GM23248 (cell line): ENCODE data around the gene SMAD1. TPM values are rescaled to one million over a fixed set of nuclear protein-coding genes. Genes with fewer than 3 reads are reported as not detected.
"Not testable (repeated sequence)": the region's sequence is repeated elsewhere in the genome, so short reads cannot be mapped to it uniquely, and the experiment has no call there.

Experiments used
- DNase-seq: peaks from one replicate; pipeline ENCODE4 v3.0.0-alpha.2; 2015
- H2AFZ ChIP-seq: fragments of 200-600 bp; sonication (generic); 2 replicates; pipeline ENCODE4 v1.6.1; 2016; ENCODE audit warnings: antibody characterized with exemption
- H3F3A ChIP-seq: fragments of 200-600 bp; sonication (generic); 2 replicates; pipeline ENCODE4 v1.6.1; 2016; ENCODE audit warnings: mild to moderate bottlenecking, antibody characterized with exemption, mixed run types; ENCODE audit not compliant: insufficient read depth
- H3K27ac ChIP-seq: fragments of 200-600 bp; sonication (generic); 2 replicates; pipeline ENCODE4 v1.5.1; 2016; ENCODE audit warnings: mild to moderate bottlenecking
- H3K27me3 ChIP-seq: fragments of 200-600 bp; sonication (generic); replicated peaks from 2 replicates; pipeline ENCODE4 v1.6.1; 2016; ENCODE audit warnings: mild to moderate bottlenecking; ENCODE audit not compliant: insufficient read depth
- H3K36me3 ChIP-seq: fragments of 200-600 bp; sonication (generic); 2 replicates; pipeline ENCODE4 v1.6.1; 2016; ENCODE audit warnings: low read depth, mild to moderate bottlenecking
- H3K4me1 ChIP-seq: fragments of 200-600 bp; sonication (generic); 2 replicates; pipeline ENCODE4 v1.6.1; 2016; ENCODE audit warnings: mild to moderate bottlenecking; ENCODE audit not compliant: insufficient read depth
- H3K4me2 ChIP-seq: fragments of 200-600 bp; sonication (generic); one replicate; pipeline ENCODE4 v1.6.1; 2016; ENCODE audit warnings: mild to moderate bottlenecking; ENCODE audit not compliant: unreplicated experiment
- H3K4me3 ChIP-seq: fragments of 200-600 bp; sonication (generic); 2 replicates; pipeline ENCODE4 v1.5.1; 2016; ENCODE audit warnings: mild to moderate bottlenecking
- H3K79me2 ChIP-seq: fragments of 200-600 bp; sonication (generic); 2 replicates; pipeline ENCODE4 v1.6.1; 2016; ENCODE audit warnings: mild to moderate bottlenecking; ENCODE audit not compliant: insufficient read depth
- H3K9ac ChIP-seq: fragments of 200-600 bp; sonication (generic); 2 replicates; pipeline ENCODE4 v1.6.1; 2016; ENCODE audit warnings: mild to moderate bottlenecking
- H3K9me2 ChIP-seq: fragments of 200-600 bp; sonication (generic); 2 replicates; pipeline ENCODE4 v1.6.1; 2016; ENCODE audit warnings: mixed run types, mild to moderate bottlenecking, moderate library complexity; ENCODE audit not compliant: insufficient read depth
- H3K9me3 ChIP-seq: fragments of 200-600 bp; sonication (generic); one replicate; pipeline ENCODE4 v1.6.1; 2017; ENCODE audit warnings: low read depth
- H4K20me1 ChIP-seq: fragments of 200-600 bp; sonication (generic); 2 replicates; pipeline ENCODE4 v1.6.0; 2016; ENCODE audit not compliant: insufficient read depth
- EZH2 ChIP-seq: fragments of 200-600 bp; sonication (generic); IDR thresholded peaks from 2 replicates; pipeline ENCODE4 v1.6.1; 2018; ENCODE audit warnings: antibody characterized with exemption, mild to moderate bottlenecking; ENCODE audit not compliant: insufficient read depth, poor library complexity, severe bottlenecking
- EZH2phosphoT487 ChIP-seq: fragments of 200-600 bp; sonication (generic); IDR thresholded peaks from 2 replicates; pipeline ENCODE4 v1.6.1; 2018; ENCODE audit warnings: antibody characterized with exemption, moderate library complexity, mild to moderate bottlenecking, low read depth; ENCODE audit not compliant: insufficient read depth
- WGBS, 2 experiments: methylation state at CpG; one replicate each; pipeline ENCODE4 v1.1.6; 2015 to 2017; ENCODE audit warnings: low lambda C conversion rate in 2 of 2, low coverage in 1 of 2; ENCODE audit errors: missing lambda C conversion rate in 2 of 2; 5-methylcytosine and 5-hydroxymethylcytosine counted together
- in situ Hi-C: fragments of 300-500 bp; cut with MboI; formaldehyde crosslinking; loops from 2 replicates; pipeline ENCODE4 v1.15.0; 2020
- polyA plus RNA-seq: library from polyadenylated mRNA; unstranded; fragments of >200 nt; fragmentation: Nextera tagmentation; extraction: Ambion mirVana; gene quantifications from 2 replicates; pipeline ENCODE4 v1.2.1, GENCODE V29; 2016
- total RNA-seq: library from RNA; depleted of rRNA; stranded (reverse); fragments of >200 nt; shearing (Covaris generic); gene quantifications from 2 replicates; pipeline ENCODE4 v1.2.3, GENCODE V29; 2014

SMAD1 gene
- total and polyA plus RNA-seq, 2 experiments from 2014 or later, result 20.2 to 24.0 TPM

DNA sequence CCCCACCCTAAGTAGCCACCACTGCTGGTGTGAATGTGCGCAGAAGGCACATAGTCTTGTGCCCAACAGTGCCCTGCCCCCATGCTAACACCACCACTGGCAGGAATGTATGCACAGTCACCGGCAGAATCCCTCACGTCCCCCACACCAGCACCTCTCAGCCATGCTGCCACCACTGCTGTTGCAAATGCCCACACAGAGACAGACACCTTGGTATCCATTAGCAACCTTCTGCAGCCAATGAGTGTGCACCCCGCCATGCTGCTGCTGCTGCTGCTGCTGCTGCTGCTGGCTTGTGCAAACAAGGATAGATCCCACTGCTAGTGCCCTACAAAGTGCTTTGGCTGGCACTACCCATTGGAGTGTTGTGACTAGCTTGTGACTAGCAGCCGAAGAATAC lies 85.1 kb downstream of the SMAD1 start:
- no peak for TF ChIP-seq EZH2
- no peak for TF ChIP-seq EZH2phosphoT487
- H3K27ac ChIP-seq, result no peak overlapping the region
- H2AFZ ChIP-seq, result no peak overlapping the region
- in situ Hi-C loops, result loop anchor here (25.0 kb wide), 1 partner anchor 329 kb away; no protein-coding TSS in a partner anchor
- H3K36me3 ChIP-seq, result no peaks in the 10 kb centered on the region
- WGBS, 2 experiments, result 78 to 87% methylated on average over 5 of the region's 5 CpGs
- no peak overlapping the region for H3K9ac ChIP-seq
- H3K4me2 ChIP-seq, result no peak overlapping the region
- no peaks in the 10 kb centered on the region for H4K20me1 ChIP-seq
- no peaks in the 10 kb centered on the region for H3K27me3 ChIP-seq
- H3K4me3 ChIP-seq, result no peak overlapping the region
- no peaks in the 10 kb centered on the region for H3F3A ChIP-seq
- no peaks in the 10 kb centered on the region for H3K4me1 ChIP-seq
- no peak for DNase-seq
- H3K9me2 ChIP-seq, result no peaks in the 10 kb centered on the region
- H3K79me2 ChIP-seq, result no peaks in the 10 kb centered on the region
- H3K9me3 ChIP-seq, result no peaks in the 10 kb centered on the region

DNA sequence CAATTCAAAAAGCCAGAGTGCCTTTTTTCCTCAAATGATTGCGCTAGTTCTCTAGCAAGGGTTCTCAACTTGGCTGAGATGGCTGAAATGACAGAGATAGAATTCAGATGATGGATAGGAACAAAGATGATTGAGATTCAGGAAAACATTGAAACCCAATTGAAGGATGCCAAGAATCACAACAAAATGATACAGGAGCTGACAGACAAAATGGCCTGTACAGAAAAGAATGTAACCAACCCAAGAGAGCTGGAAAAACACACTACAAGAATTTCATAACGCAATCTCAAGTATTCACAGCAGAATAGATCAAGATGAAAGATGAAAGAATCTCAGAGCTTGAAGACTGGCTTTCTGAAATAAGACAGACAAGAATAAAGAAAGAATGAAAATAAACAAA lies 85.9 kb downstream of the SMAD1 start:
- in situ Hi-C loops, result loop anchor here (25.0 kb wide), 1 partner anchor 330 kb away; no protein-coding TSS in a partner anchor
- TF ChIP-seq EZH2phosphoT487 (no peak), EZH2 (no peak)

DNA sequence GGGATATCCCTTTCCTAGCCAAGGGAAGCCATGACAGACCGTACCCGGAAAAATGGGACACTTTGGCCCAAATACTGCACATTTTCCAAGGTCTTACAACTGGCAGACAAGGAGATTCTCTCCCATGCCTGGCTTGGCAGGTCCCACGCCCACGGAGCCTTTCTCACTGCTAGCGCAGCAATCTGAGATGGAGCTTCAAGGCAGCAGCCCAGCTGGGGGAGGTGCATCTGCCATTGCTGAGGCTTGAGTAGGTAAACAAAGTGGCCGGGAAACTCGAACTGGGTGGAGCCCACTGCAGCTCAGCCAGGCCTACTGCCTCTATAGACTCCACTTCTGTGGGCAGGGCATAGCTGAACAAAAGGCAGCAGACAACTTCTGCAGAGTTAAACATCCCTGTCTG lies 92.9 kb downstream of the SMAD1 start:
- H3K27ac ChIP-seq, H3F3A ChIP-seq, H3K4me1 ChIP-seq, H3K9me2 ChIP-seq, H3K4me3 ChIP-seq, H3K4me2 ChIP-seq, DNase-seq, H3K27me3 ChIP-seq, H3K9me3 ChIP-seq, H3K9ac ChIP-seq, H3K79me2 ChIP-seq, H3K36me3 ChIP-seq, H4K20me1 ChIP-seq, H2AFZ ChIP-seq: not testable (repeated sequence)
- in situ Hi-C loops, result loop anchor here (25.0 kb wide), 1 partner anchor 337 kb away; no protein-coding TSS in a partner anchor
- 51 to 52% methylated on average over 7 of the region's 7 CpGs for WGBS, 2 experiments

More for the DNA sequence above, 85.9 kb downstream of the SMAD1 start:
- H3K9me3 ChIP-seq, result no peaks in the 10 kb centered on the region
- H3F3A ChIP-seq, result no peaks in the 10 kb centered on the region
- H2AFZ ChIP-seq, result no peak overlapping the region
- DNase-seq, result no peak
- no peak overlapping the region for H3K4me2 ChIP-seq
- H3K27me3 ChIP-seq, result no peaks in the 10 kb centered on the region
- no peak overlapping the region for H3K4me3 ChIP-seq
- H4K20me1 ChIP-seq, result no peaks in the 10 kb centered on the region
- no peaks in the 10 kb centered on the region for H3K4me1 ChIP-seq
- no peak overlapping the region for H3K27ac ChIP-seq
- no peaks in the 10 kb centered on the region for H3K79me2 ChIP-seq
- no peaks in the 10 kb centered on the region for H3K9me2 ChIP-seq
- H3K36me3 ChIP-seq, result no peaks in the 10 kb centered on the region
- H3K9ac ChIP-seq, result no peak overlapping the region
- WGBS, 2 experiments, result 66 to 69% methylated on average over 2 of the region's 2 CpGs

DNA sequence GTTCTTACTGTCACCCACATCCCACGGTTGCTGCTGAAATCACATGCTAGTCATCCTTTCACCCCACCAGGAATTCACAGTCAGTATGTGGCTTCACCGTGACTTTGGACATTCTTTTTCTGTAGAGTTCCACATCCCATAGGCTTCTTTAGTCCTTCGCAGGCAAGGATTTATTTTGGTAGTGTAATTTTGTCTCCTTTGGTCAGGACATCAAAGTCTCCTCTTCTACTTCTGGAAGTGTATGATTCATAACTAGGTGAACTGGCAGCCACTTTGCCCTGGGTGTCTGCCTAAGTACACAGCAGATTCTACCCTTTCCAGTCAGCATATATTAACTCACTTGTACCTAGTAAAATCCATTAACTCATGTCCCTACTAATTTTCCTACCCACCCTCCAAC lies 99.3 kb downstream of the SMAD1 start:
- Histone ChIP-seq H4K20me1 (no peaks in the 10 kb centered on the region), H3K9me3 (no peaks in the 10 kb centered on the region), H3F3A (no peaks in the 10 kb centered on the region), H3K4me2 (no peak overlapping the region), H3K4me3 (no peak overlapping the region), H2AFZ (no peak overlapping the region), H3K4me1 (no peaks in the 10 kb centered on the region), H3K27me3 (0 out of 2 replicates have a peak, but pooled peaks cover 5% of the 10 kb centered on the region), H3K79me2 (no peaks in the 10 kb centered on the region), H3K9ac (no peak overlapping the region), H3K36me3 (no peaks in the 10 kb centered on the region), H3K27ac (no peak overlapping the region), H3K9me2 (no peaks in the 10 kb centered on the region)
- TF ChIP-seq EZH2phosphoT487 (no peak), EZH2 (no peak)
- peak; percentile 20 for DNase-seq
- 55 to 66% methylated on average over 3 of the region's 3 CpGs for WGBS, 2 experiments
- in situ Hi-C loops, result loop anchor here (25.0 kb wide), 1 partner anchor 1394 kb away; no protein-coding TSS in a partner anchor
